ENCODE results near the gene DCDC2C. TPM values are rescaled to one million over a fixed set of nuclear protein-coding genes. Genes with fewer than 3 reads are reported as not detected.

The DCDC2C gene
- total and polyA plus RNA-seq, 2 donors (not counting 3 experiments of a cell fraction or from before 2014, with no cell fraction given), result not detected

DNA sequence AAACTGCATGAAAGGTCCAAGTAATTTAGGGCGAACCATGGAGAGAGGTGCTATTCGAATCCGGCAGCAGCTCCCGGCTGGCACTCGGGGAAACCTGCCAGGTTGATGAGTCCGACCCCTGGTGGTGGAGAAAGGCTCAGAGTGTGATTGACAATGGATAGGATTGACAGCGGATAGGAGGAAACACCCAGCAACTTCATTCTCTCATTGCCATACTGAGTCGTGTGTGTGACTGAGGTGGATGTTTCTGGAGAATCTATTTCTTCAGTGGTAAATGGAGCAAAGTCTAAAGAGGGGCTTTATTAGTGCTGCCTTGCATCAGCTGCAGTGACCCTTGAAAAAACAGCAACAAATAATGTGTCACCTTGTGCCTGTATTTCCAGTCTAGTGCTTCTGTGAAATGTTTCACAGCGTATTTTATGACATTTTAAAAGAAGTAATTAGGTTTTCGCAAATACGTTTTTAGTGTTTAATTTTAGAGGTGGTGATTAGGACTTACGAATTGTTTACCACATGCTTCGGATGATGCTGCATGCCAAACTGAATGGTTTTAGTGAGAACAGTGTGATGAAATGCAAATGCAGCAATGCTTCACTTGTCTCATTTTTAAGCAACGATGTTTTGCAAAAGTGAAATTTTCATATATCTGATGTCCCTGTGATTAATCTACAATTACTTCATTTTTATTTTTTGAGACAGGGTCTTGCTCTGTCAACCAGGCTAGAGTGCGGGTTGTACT, 102.0 kb downstream of the DCDC2C start:
- Histone ChIP-seq H4K20me1 (replicated peaks; ENCODE audit: control insufficient read depth, extremely low read depth, insufficient read depth, low read length) (no peaks in the 10 kb centered on the region), H3K9ac (replicated peaks; ENCODE audit: extremely low read depth, insufficient read depth, low read length) (no peak overlapping the region), H3K4me2 (ENCODE audit: insufficient read depth, low read length) (no peak overlapping the region), H3K9me1 (replicated peaks; ENCODE audit: control insufficient read depth, extremely low read depth, insufficient read depth, low read length) (no peaks in the 10 kb centered on the region), H3K4me3 (replicated peaks in 1 of 3; ENCODE audit: insufficient read depth in 1 of 3, low read depth in 1 of 3, low read length in 3 of 3) (no peak overlapping the region), H2AFZ (ENCODE audit: low read depth, low read length) (no peak overlapping the region), H3K79me2 (ENCODE audit: control insufficient read depth, insufficient read depth, low read length) (no peaks in the 10 kb centered on the region), H3K4me1 (ENCODE audit: control insufficient read depth, extremely low read depth, insufficient read depth, low read length) (no peaks in the 10 kb centered on the region), H3K27me3 (ENCODE audit: control insufficient read depth in 2 of 2, insufficient read depth in 2 of 2, low read length in 2 of 2) (no peaks in the 10 kb centered on the region), H3K27ac (ENCODE audit: insufficient read depth, low read depth, low read length) (no peak overlapping the region), H3K9me3 (replicated peaks; ENCODE audit: control insufficient read depth, insufficient read depth, low read length) (peaks cover 2% of the 10 kb centered on the region), H3K36me3 (ENCODE audit: control insufficient read depth in 2 of 2, extremely low read depth in 1 of 2, insufficient read depth in 2 of 2, low read length in 2 of 2) (no peaks in the 10 kb centered on the region)
- ChIA-PET CTCF (interaction anchor here (1.8 kb wide), 1 partner anchor 77 kb away, joined by 8 read pairs; no protein-coding TSS in a partner anchor), POLR2A (no interaction called here)
- dilution Hi-C loops (cut with MboI; ENCODE audit: extremely low pct_ligation_motif_present, low sequenced_read_pairs), result no loop called here
- DNase-seq (ENCODE audit: low read depth, low spot score) (no peak), FAIRE-seq (no peak)
- TF ChIP-seq MAX (IDR thresholded peaks at IDR 0.05; ENCODE audit: insufficient read depth, insufficient read length), result no peak
- TF ChIP-seq EZH2 (IDR thresholded peaks at IDR 0.05; ENCODE audit: borderline replicate concordance, low read depth, low read length, severe bottlenecking), result no peak
- TF ChIP-seq, protein P1, sequence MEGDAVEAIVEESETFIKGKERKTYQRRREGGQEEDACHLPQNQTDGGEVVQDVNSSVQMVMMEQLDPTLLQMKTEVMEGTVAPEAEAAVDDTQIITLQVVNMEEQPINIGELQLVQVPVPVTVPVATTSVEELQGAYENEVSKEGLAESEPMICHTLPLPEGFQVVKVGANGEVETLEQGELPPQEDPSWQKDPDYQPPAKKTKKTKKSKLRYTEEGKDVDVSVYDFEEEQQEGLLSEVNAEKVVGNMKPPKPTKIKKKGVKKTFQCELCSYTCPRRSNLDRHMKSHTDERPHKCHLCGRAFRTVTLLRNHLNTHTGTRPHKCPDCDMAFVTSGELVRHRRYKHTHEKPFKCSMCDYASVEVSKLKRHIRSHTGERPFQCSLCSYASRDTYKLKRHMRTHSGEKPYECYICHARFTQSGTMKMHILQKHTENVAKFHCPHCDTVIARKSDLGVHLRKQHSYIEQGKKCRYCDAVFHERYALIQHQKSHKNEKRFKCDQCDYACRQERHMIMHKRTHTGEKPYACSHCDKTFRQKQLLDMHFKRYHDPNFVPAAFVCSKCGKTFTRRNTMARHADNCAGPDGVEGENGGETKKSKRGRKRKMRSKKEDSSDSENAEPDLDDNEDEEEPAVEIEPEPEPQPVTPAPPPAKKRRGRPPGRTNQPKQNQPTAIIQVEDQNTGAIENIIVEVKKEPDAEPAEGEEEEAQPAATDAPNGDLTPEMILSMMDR (IDR thresholded peaks at IDR 0.05; ENCODE audit: extremely low read depth in 1 of 2, insufficient read depth in 1 of 2, low read depth in 1 of 2, low read length in 2 of 2), result peak in 1 of 2 donors; percentile 12
- TF ChIP-seq FOS (IDR thresholded peaks at IDR 0.05; ENCODE audit: borderline replicate concordance, insufficient read depth, low read length), result no peak
- no peak for TF ChIP-seq JUN (IDR thresholded peaks at IDR 0.05; ENCODE audit: borderline replicate concordance, insufficient read depth, insufficient read length, low read depth)
- intact Hi-C loops (cut with micrococcal nuclease), result no loop called here
- BruUV-seq (replicated peaks), result no TSS peak
